Suprapubic skin (tissue), 3 donors: ENCODE data around the gene DGKH.

ENCODE experiments used
- CTCF ChIP-seq, 2 donors: fragments of 200-600 bp in 1 of 2; fragments of 450-650 bp in 1 of 2; sonication (generic) in 1 of 2; IDR thresholded peaks; one replicate each; pipeline ENCODE4 v1.5.1; 2016 to 2019; ENCODE audit warnings: antibody characterized with exemption in 2 of 2, mild to moderate bottlenecking in 1 of 2, moderate library complexity in 1 of 2
- EP300 ChIP-seq: sonication (generic); formaldehyde crosslinking; IDR thresholded peaks from one replicate; pipeline ENCODE4 v1.6.1; 2017; ENCODE audit warnings: antibody characterized with exemption
- POLR2A ChIP-seq, 2 donors: fragments of 450-650 bp; IDR thresholded peaks; one replicate each; pipeline ENCODE4 v1.6.1; 2017; ENCODE audit warnings: antibody characterized with exemption in 2 of 2, mild to moderate bottlenecking in 2 of 2, moderate library complexity in 2 of 2

- no peak for TF ChIP-seq CTCF (IDR thresholded peaks at IDR 0.05)
- TF ChIP-seq POLR2A (IDR thresholded peaks at IDR 0.05) = no peak
- no peak for TF ChIP-seq EP300
These were observed 163.4 kb downstream of the DGKH start for GRCh38 chr13:42211704-42212464.
